GM18873 (cell line): ENCODE data around the gene RAPGEF5.

Experiments used
- ATAC-seq: cut with Tn5 transposase; IDR thresholded peaks from one replicate; pipeline ENCODE4 v1.9.1; 2021; ENCODE audit warnings: mild to moderate bottlenecking, moderate library complexity, moderate number of reproducible peaks; ENCODE audit not compliant: unreplicated experiment, low FRiP score

Gene RAPGEF5

GRCh38 chr7:22140578-22140977 lies 216.4 kb downstream of the RAPGEF5 start:
- ATAC-seq, result no peak

- ATAC-seq, result no peak
These were observed 218.1 kb downstream of the RAPGEF5 start for GRCh38 chr7:22138886-22139285.

GRCh38 chr7:22138106-22138505 lies 218.8 kb downstream of the RAPGEF5 start:
- ATAC-seq, result no peak

- ATAC-seq, result no peak
These were observed 219.5 kb downstream of the RAPGEF5 start for GRCh38 chr7:22137466-22137865.

- no peak for ATAC-seq
These were observed 219.9 kb downstream of the RAPGEF5 start for GRCh38 chr7:22137026-22137425.

GRCh38 chr7:22129819-22130580 lies 227.0 kb downstream of the RAPGEF5 start:
- no peak for ATAC-seq

GRCh38 chr7:22129166-22129565 lies 227.8 kb downstream of the RAPGEF5 start:
- no peak for ATAC-seq

GRCh38 chr7:22128528-22128920 lies 228.4 kb downstream of the RAPGEF5 start:
- no peak for ATAC-seq

- ATAC-seq, result no peak
These were observed 229.0 kb downstream of the RAPGEF5 start for GRCh38 chr7:22127835-22128527.

GRCh38 chr7:22125436-22125835 lies 231.5 kb downstream of the RAPGEF5 start:
- ATAC-seq, result no peak

GRCh38 chr7:22124941-22125340 lies 232.0 kb downstream of the RAPGEF5 start:
- no peak for ATAC-seq

- ATAC-seq, result no peak
These were observed 233.8 kb downstream of the RAPGEF5 start for GRCh38 chr7:22123139-22123538.

- no peak for ATAC-seq
These were observed 235.1 kb downstream of the RAPGEF5 start for GRCh38 chr7:22121702-22122474.

- no peak for ATAC-seq
These were observed 236.4 kb downstream of the RAPGEF5 start for GRCh38 chr7:22120391-22121053.

GRCh38 chr7:22117222-22117621 lies 239.7 kb downstream of the RAPGEF5 start:
- ATAC-seq, result no peak

GRCh38 chr7:22116451-22117030 lies 240.4 kb downstream of the RAPGEF5 start:
- ATAC-seq, result no peak

GRCh38 chr7:22115689-22116088 lies 241.3 kb downstream of the RAPGEF5 start:
- no peak for ATAC-seq

- ATAC-seq, result no peak
These were observed 242.4 kb downstream of the RAPGEF5 start for GRCh38 chr7:22114440-22114981.

GRCh38 chr7:22113041-22113440 lies 243.9 kb downstream of the RAPGEF5 start:
- ATAC-seq, result no peak

GRCh38 chr7:22111661-22112060 lies 245.3 kb downstream of the RAPGEF5 start:
- no peak for ATAC-seq
